Neural crest cell (in vitro differentiated cells): Measurements from ENCODE around the gene OR4F15. TPM values are rescaled to one million over a fixed set of nuclear protein-coding genes. Genes with fewer than 3 reads are reported as not detected.
"Not testable (repeated sequence)": the region's sequence is repeated elsewhere in the genome, so short reads cannot be mapped to it uniquely, and the experiment has no call there.

Experiments used
- DNase-seq: peaks from one replicate; pipeline ENCODE4 v3.0.0; 2021; ENCODE audit warnings: low read depth, mixed read lengths, low spot score
- H3K27ac Mint-ChIP-seq: one replicate; pipeline ENCODE4 v1.8.0; 2021; ENCODE audit warnings: mild to moderate bottlenecking, mixed read lengths; ENCODE audit not compliant: unreplicated experiment
- H3K27me3 Mint-ChIP-seq: 2 replicates; pipeline ENCODE4 v1.8.0; 2021; ENCODE audit warnings: low read depth, mild to moderate bottlenecking, mixed read lengths
- H3K36me3 Mint-ChIP-seq: 2 replicates; pipeline ENCODE4 v1.8.0; 2021; ENCODE audit warnings: low read depth, mild to moderate bottlenecking, mixed read lengths
- H3K4me1 Mint-ChIP-seq: 2 replicates; pipeline ENCODE4 v1.8.0; 2021; ENCODE audit warnings: mixed read lengths
- H3K4me3 Mint-ChIP-seq: one replicate; pipeline ENCODE4 v1.8.0; 2021; ENCODE audit warnings: mild to moderate bottlenecking, mixed read lengths
- H3K9me3 Mint-ChIP-seq: 2 replicates; pipeline ENCODE4 v1.8.0; 2021; ENCODE audit warnings: mixed read lengths
- CTCF ChIP-seq: fragments of 200-600 bp; sonication (generic); conservative IDR thresholded peaks from 2 replicates; pipeline ENCODE4 v1.5.0; 2021; ENCODE audit warnings: antibody characterized with exemption, mild to moderate bottlenecking
- long read RNA-seq: library from polyadenylated mRNA; unstranded; transcript quantifications from one replicate; pipeline ENCODE4 v2.0.0, GENCODE V29; 2020
- total RNA-seq: library from RNA; stranded (reverse); gene quantifications from 2 replicates; pipeline ENCODE4 v1.2.1, GENCODE V29; 2021

The OR4F15 gene
- not detected in 2 replicates for total RNA-seq
- long read RNA-seq: 0 reads

- no peak for TF ChIP-seq CTCF
- Mint-ChIP-seq H3K27ac (no peak within 1 kb of the TSS), H3K4me1 (no peaks in the 10 kb centered on the region), H3K9me3 (no peaks in the 10 kb centered on the region), H3K27me3 (peaks cover 81% of the 10 kb centered on the region), H3K36me3 (no peaks in the 10 kb centered on the region), H3K4me3 (no peak within 1 kb of the TSS)
- DNase-seq: no peak
Observed at GRCh38 chr15:101811902-101812301, at the start of gene OR4F15. OR4F15 (plus strand) TSS chr15:101812202; CDS start chr15:101818187, 5,985 bp downstream.

- not testable (repeated sequence) for DNase-seq, H3K36me3 Mint-ChIP-seq, H3K27ac Mint-ChIP-seq, H3K4me1 Mint-ChIP-seq, H3K4me3 Mint-ChIP-seq, H3K9me3 Mint-ChIP-seq, H3K27me3 Mint-ChIP-seq
Observed at GRCh38 chr15:101764669-101765339, 47.2 kb upstream of the OR4F15 start.

- not testable (repeated sequence) for H3K27ac Mint-ChIP-seq, H3K4me1 Mint-ChIP-seq, H3K9me3 Mint-ChIP-seq, H3K36me3 Mint-ChIP-seq, H3K27me3 Mint-ChIP-seq, H3K4me3 Mint-ChIP-seq, DNase-seq
Observed at GRCh38 chr15:101765340-101765671, 46.7 kb upstream of the OR4F15 start.

- Mint-ChIP-seq H3K4me1 (no peaks in the 10 kb centered on the region), H3K27me3 (no peaks in the 10 kb centered on the region), H3K4me3 (peak overlapping the region; percentile 59), H3K9me3 (no peaks in the 10 kb centered on the region), H3K27ac (peak overlapping the region; percentile 45), H3K36me3 (no peaks in the 10 kb centered on the region)
- no peak for DNase-seq
- no peak for TF ChIP-seq CTCF
Observed at GRCh38 chr15:101765772-101766456, 46.1 kb upstream of the OR4F15 start.

- not testable (repeated sequence) for H3K36me3 Mint-ChIP-seq
Observed at GRCh38 chr15:101767083-101767640, 44.8 kb upstream of the OR4F15 start.

GRCh38 chr15:101772921-101773320 lies 39.1 kb upstream of the OR4F15 start:
- Mint-ChIP-seq H3K36me3 (no peaks in the 10 kb centered on the region), H3K27ac (no peak overlapping the region), H3K27me3 (peaks cover 9% of the 10 kb centered on the region), H3K4me1 (no peaks in the 10 kb centered on the region), H3K4me3 (no peak overlapping the region), H3K9me3 (no peaks in the 10 kb centered on the region)
- no peak for DNase-seq
- no peak for TF ChIP-seq CTCF

More at GRCh38 chr15:101767083-101767640, 44.8 kb upstream of the OR4F15 start:
- H3K4me3 Mint-ChIP-seq: peak overlapping the region; percentile 6
- H3K4me1 Mint-ChIP-seq, H3K27me3 Mint-ChIP-seq, H3K27ac Mint-ChIP-seq, DNase-seq, H3K9me3 Mint-ChIP-seq: not testable (repeated sequence)
- TF ChIP-seq CTCF: peak; percentile 17
